Mesodermal cell (in vitro differentiated cells): Measurements from ENCODE around the gene HELZ2.

Experiments used
- H3K27ac ChIP-seq: 2 replicates; pipeline ENCODE4 v1.7.0; 2013; ENCODE audit warnings: mild to moderate bottlenecking, low read depth, low read length, moderate library complexity; ENCODE audit not compliant: severe bottlenecking
- H3K36me3 ChIP-seq: 2 replicates; pipeline ENCODE4 v1.7.1; 2013; ENCODE audit warnings: mild to moderate bottlenecking, low read length, moderate library complexity; ENCODE audit not compliant: control insufficient read depth, insufficient read depth
- H3K4me1 ChIP-seq: one replicate; pipeline ENCODE4 v1.7.1; 2013; ENCODE audit warnings: mild to moderate bottlenecking, low read length; ENCODE audit not compliant: insufficient read depth, control insufficient read depth, poor library complexity, severe bottlenecking
- H3K4me3 ChIP-seq: 2 replicates; pipeline ENCODE4 v1.7.0; 2013; ENCODE audit warnings: low read length, control low read depth, mild to moderate bottlenecking; ENCODE audit not compliant: insufficient read depth, poor library complexity, severe bottlenecking; ENCODE audit errors: extremely low read depth
- H3K9me3 ChIP-seq: 2 replicates; pipeline ENCODE4 v1.7.1; 2013; ENCODE audit warnings: mild to moderate bottlenecking, low read length, moderate library complexity; ENCODE audit not compliant: control insufficient read depth
- WGBS, 2 experiments: methylation state at CpG; one replicate each; pipeline ENCODE4 v1.1.5; 2013; ENCODE audit warnings: missing lambda C conversion rate in 2 of 2; ENCODE audit not compliant: insufficient coverage in 2 of 2; 5-methylcytosine and 5-hydroxymethylcytosine counted together

The HELZ2 gene

GRCh38 chr20:63568170-63568981 lies 5.7 kb downstream of the HELZ2 start:
- Histone ChIP-seq H3K4me3 (no peak overlapping the region), H3K4me1 (no peaks in the 10 kb centered on the region), H3K9me3 (no peaks in the 10 kb centered on the region), H3K27ac (no peak overlapping the region), H3K36me3 (no peaks in the 10 kb centered on the region)
- WGBS, 2 experiments = 95% methylated on average over 33 to 43 of the region's 43 CpGs

DNA sequence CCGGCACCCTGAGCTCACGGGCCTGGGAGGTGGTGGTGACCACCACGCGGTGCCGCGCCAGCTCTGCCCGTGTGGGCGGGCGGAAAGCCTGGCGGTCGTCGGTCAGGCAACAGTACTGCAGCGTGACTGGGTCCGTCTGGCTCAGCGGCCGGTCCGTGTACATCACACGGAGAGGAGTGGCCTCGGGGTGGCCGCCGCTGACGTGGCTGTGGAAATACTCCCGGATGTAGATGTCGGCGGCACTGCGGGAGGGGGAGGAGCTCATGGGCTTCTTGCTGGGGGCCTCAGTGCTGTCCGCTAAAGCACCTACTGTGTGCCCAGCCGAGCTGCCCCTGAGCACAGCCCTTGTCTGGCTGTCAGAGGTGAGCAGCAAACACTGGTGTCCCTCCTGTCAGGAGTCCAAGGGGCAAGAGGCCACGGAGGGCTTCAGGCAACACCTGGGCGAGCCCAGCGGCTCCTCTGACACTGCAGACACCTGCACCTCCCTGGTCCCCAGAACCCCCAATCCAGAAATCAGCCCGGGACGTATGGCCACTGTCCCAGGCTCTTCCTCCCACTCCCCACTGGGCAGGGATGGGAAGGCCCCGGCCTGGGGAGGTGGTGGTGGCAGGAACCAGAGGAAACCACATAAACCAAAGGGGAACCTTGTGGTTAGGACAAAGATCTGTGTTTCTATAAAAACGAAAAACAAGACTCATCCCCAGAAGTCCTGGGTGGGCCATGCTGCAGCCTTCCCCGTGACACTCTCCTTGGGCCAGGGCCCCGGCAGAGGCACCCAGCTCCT lies 6.5 kb downstream of the HELZ2 start:
- WGBS, 2 experiments = 94% methylated on average over 32 to 36 of the region's 37 CpGs
- Histone ChIP-seq H3K9me3 (no peaks in the 10 kb centered on the region), H3K27ac (no peak overlapping the region), H3K36me3 (peaks cover 3% of the 10 kb centered on the region), H3K4me1 (no peaks in the 10 kb centered on the region), H3K4me3 (no peak overlapping the region)

GRCh38 chr20:63567136-63567385 lies 7.0 kb downstream of the HELZ2 start:
- Histone ChIP-seq H3K36me3 (peaks cover 3% of the 10 kb centered on the region), H3K27ac (no peak overlapping the region), H3K4me3 (no peak overlapping the region), H3K9me3 (no peaks in the 10 kb centered on the region), H3K4me1 (no peaks in the 10 kb centered on the region)
- 97% methylated on average over 21 to 22 of the region's 22 CpGs for WGBS, 2 experiments

DNA sequence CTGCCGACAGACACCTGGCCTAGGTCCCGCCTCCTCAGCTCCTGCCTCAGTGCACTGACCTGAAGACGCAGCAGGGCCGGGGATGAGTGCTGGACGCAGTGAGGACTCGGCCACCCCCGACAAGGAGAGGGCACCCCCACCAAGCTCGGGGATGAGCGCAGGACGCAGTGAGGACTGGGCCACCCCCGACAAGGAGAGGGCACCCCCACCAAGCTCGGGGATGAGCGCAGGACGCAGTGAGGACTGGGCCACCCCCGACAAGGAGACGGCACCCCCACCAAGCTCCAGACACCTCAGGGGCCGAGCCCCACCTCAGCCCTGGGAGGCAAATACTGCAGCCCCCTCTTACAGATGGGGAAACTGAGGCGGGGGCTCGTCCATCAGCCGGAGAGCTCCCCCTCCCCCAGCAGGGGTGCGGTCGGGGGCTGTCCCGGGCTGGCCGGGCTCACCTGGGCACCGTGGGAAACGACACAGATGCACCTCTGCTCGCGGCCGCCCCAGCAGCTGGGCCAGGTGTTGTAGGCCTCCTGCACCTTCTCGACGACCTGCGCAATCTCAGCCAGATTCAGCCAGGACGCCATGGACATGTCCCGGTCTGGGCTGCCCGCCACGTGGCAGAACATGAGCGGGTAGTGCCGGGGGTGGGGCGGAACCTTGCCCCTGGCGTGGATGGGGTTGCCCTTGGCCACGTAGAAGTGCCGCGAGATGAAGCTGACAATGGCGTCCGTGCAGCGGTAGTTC lies 7.5 kb downstream of the HELZ2 start:
- no peaks in the 10 kb centered on the region for H3K4me1 ChIP-seq
- 91% methylated on average over 42 of the region's 46 CpGs for WGBS, 2 experiments

GRCh38 chr20:63565699-63566335 lies 8.2 kb downstream of the HELZ2 start:
- H3K27ac ChIP-seq = no peak overlapping the region
- 96 to 97% methylated on average over 30 to 40 of the region's 43 CpGs for WGBS, 2 experiments

More for the DNA sequence above, 7.5 kb downstream of the HELZ2 start:
- Histone ChIP-seq H3K4me3 (no peak overlapping the region), H3K9me3 (no peaks in the 10 kb centered on the region), H3K27ac (no peak overlapping the region), H3K36me3 (peaks cover 8% of the 10 kb centered on the region)

GRCh38 chr20:63565021-63565698 lies 8.9 kb downstream of the HELZ2 start:
- 97% methylated on average over 61 of the region's 61 CpGs for WGBS, 2 experiments
- Histone ChIP-seq H3K36me3 (peaks cover 16% of the 10 kb centered on the region), H3K4me3 (no peak overlapping the region), H3K4me1 (no peaks in the 10 kb centered on the region), H3K27ac (no peak overlapping the region), H3K9me3 (no peaks in the 10 kb centered on the region)

More at GRCh38 chr20:63565699-63566335, 8.2 kb downstream of the HELZ2 start:
- Histone ChIP-seq H3K36me3 (peaks cover 15% of the 10 kb centered on the region), H3K4me1 (no peaks in the 10 kb centered on the region), H3K9me3 (no peaks in the 10 kb centered on the region), H3K4me3 (no peak overlapping the region)

- Histone ChIP-seq H3K36me3 (peaks cover 16% of the 10 kb centered on the region), H3K9me3 (no peaks in the 10 kb centered on the region), H3K4me3 (no peak overlapping the region), H3K4me1 (no peaks in the 10 kb centered on the region), H3K27ac (no peak overlapping the region)
- WGBS, 2 experiments = 96 to 97% methylated on average over 59 to 62 of the region's 62 CpGs
Observed at GRCh38 chr20:63564036-63564810, 9.8 kb downstream of the HELZ2 start.

DNA sequence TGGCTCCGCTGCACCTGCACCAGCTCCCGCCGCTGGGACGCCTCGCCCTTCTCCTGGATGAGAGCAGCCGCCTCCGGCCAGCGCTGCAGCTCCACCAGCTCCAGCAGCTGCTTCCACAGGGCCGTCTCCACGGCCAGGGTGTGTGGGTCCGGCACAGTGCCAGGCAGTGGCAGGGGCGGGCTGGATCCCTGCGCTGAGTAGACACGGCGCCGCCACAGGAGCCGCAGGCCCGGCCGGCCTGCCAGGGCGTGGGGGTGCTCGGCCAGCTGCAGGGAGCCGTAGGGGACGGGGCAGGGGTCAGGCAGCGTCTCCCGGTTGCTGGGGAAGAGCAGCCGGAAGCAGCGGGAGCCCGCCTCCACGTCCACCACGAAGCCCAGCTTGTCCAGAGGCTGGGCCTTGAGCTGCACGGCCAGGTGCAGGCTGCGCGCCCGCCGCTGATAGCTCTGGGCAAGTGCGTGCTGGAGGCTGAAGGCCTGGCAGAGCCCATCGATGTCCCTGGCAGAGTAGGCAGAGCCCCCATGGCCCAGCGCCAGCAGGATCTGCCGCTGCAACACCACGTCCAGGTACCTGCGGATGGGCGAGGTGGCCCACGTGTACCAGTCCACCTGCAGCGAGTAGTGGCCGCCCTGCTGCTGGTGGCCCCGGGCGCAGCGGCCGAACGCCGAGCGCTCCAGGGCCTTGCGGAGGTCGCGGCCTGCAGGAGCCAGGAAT lies 10.7 kb downstream of the HELZ2 start:
- H3K36me3 ChIP-seq = peaks cover 16% of the 10 kb centered on the region
- H3K4me1 ChIP-seq = no peaks in the 10 kb centered on the region
- no peak overlapping the region for H3K27ac ChIP-seq
- no peaks in the 10 kb centered on the region for H3K9me3 ChIP-seq
- no peak overlapping the region for H3K4me3 ChIP-seq
- WGBS, 2 experiments = 94 to 96% methylated on average over 52 of the region's 55 CpGs

DNA sequence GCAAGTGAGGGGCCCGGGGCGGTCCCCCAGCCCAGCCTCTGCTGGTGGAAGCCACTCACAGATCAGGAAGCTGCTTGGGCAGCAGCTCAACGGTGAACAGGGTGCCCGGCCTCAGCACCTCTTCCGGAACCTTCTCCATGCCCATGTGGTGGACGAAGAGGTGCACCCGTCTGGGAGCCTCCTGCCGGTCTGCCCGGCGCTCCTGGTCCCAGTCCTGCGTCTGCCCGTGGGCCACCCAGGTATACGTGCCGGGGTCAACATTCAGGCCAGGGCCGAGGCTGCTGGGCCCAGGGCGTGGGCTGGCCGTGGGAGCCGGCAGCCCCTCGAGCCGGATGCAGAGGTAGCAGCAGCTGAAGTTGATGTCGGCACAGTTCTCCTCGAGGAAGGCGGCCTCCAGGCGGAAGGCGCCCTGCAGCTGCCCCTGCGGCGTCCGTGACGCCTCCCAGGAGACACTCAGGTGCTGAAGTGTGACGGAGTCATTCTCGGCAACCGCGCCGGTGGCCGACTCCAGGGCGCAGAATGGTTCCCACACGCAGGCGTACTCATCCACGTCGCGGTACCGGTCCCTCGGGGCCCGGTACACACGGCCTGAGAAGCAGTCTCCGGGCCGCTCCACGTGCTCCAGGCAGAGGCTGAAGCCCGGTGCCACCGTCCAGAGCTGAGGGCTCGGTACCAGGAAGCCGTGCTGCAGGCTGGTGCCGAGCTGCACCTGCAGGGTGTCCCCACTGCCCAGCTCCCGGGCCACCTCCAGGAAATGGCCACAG lies 11.4 kb downstream of the HELZ2 start:
- Histone ChIP-seq H3K36me3 (peaks cover 16% of the 10 kb centered on the region), H3K27ac (no peak overlapping the region), H3K9me3 (no peaks in the 10 kb centered on the region), H3K4me3 (no peak overlapping the region), H3K4me1 (no peaks in the 10 kb centered on the region)
- WGBS, 2 experiments = 93 to 96% methylated on average over 53 to 54 of the region's 54 CpGs
